Mammary epithelial cell (primary cell): Measurements from ENCODE around the gene MS4A3.
"Not testable (repeated sequence)": the region's sequence is repeated elsewhere in the genome, so short reads cannot be mapped to it uniquely, and the experiment has no call there.

Source experiments
- EZH2 ChIP-seq: IDR thresholded peaks from 2 replicates; pipeline ENCODE4 v1.6.1; 2012; ENCODE audit warnings: low read length, inconsistent platforms, borderline replicate concordance
- TF ChIP-seq, protein P1 (sequence below), 2 donors: IDR thresholded peaks in 1 of 2; conservative IDR thresholded peaks in 1 of 2; 2 replicates each; pipeline ENCODE4 v1.5.1; 2011 to 2012; ENCODE audit warnings: inconsistent platforms in 2 of 2, low read length in 2 of 2, mild to moderate bottlenecking in 2 of 2, control low read depth in 1 of 2, low read depth in 1 of 2; ENCODE audit not compliant: insufficient read depth in 1 of 2; ENCODE audit errors: extremely low read depth in 1 of 2

DNA sequence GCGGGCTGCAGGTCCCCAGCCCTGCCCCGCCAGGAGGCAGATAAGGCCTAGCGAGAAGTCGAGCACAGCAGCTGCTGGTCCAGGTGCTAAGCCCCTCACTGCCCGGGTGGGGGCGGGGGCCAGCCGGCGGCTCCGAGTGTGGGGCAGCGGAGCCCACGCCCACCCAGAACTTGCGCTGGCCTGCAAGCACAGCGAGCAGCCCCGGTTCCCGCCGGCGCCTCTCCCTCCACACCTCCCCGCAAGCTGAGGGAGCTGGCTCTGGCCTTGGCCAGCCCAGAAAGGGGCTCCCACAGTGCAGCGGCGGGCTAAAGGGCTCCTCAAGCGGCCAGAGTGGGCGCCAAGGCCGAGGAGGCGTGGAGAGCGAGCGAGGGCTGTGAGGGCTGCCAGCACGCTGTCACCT, 36.1 kb upstream of the MS4A3 start:
- TF ChIP-seq, protein P1, sequence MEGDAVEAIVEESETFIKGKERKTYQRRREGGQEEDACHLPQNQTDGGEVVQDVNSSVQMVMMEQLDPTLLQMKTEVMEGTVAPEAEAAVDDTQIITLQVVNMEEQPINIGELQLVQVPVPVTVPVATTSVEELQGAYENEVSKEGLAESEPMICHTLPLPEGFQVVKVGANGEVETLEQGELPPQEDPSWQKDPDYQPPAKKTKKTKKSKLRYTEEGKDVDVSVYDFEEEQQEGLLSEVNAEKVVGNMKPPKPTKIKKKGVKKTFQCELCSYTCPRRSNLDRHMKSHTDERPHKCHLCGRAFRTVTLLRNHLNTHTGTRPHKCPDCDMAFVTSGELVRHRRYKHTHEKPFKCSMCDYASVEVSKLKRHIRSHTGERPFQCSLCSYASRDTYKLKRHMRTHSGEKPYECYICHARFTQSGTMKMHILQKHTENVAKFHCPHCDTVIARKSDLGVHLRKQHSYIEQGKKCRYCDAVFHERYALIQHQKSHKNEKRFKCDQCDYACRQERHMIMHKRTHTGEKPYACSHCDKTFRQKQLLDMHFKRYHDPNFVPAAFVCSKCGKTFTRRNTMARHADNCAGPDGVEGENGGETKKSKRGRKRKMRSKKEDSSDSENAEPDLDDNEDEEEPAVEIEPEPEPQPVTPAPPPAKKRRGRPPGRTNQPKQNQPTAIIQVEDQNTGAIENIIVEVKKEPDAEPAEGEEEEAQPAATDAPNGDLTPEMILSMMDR (conservative IDR thresholded peaks at IDR 0.05 in 1 of 2, IDR thresholded peaks at IDR 0.05 in 1 of 2; ENCODE audit: extremely low read depth in 1 of 2, insufficient read depth in 1 of 2, low read depth in 1 of 2, low read length in 2 of 2) = not testable (repeated sequence)
- TF ChIP-seq EZH2 = not testable (repeated sequence)
